Duodenal mucosa (tissue), 2 donors: ENCODE results near the gene TMEM209.
"Not testable (repeated sequence)": the region's sequence is repeated elsewhere in the genome, so short reads cannot be mapped to it uniquely, and the experiment has no call there.

Experiments
- H3K27ac ChIP-seq: one replicate; pipeline ENCODE4 v1.7.0; 2013; ENCODE audit warnings: low read depth, low read length
- H3K27me3 ChIP-seq, 2 donors: one replicate each; pipeline ENCODE4 v1.7.0; 2013; ENCODE audit warnings: low read length in 2 of 2, control low read depth in 1 of 2; ENCODE audit not compliant: insufficient read depth in 2 of 2, control insufficient read depth in 1 of 2
- H3K36me3 ChIP-seq, 2 donors: one replicate each; pipeline ENCODE4 v1.7.0; 2013; ENCODE audit warnings: low read length in 2 of 2, control low read depth in 1 of 2; ENCODE audit not compliant: insufficient read depth in 2 of 2, control insufficient read depth in 1 of 2
- H3K4me1 ChIP-seq, 2 donors: one replicate each; pipeline ENCODE4 v1.7.0; 2013; ENCODE audit warnings: low read length in 2 of 2, control low read depth in 1 of 2; ENCODE audit not compliant: insufficient read depth in 2 of 2, control insufficient read depth in 1 of 2
- H3K4me3 ChIP-seq, 2 donors: one replicate each; pipeline ENCODE4 v1.7.0; 2013; ENCODE audit warnings: low read length in 2 of 2, low read depth in 1 of 2
- H3K9ac ChIP-seq, 2 donors: one replicate each; pipeline ENCODE4 v1.7.0; 2013; ENCODE audit warnings: low read length in 2 of 2, low read depth in 1 of 2
- H3K9me3 ChIP-seq, 2 donors: one replicate each; pipeline ENCODE4 v1.7.0; 2013; ENCODE audit warnings: low read length in 2 of 2, control low read depth in 1 of 2; ENCODE audit not compliant: control insufficient read depth in 1 of 2

Gene TMEM209

GRCh38 chr7:130131191-130131834 lies 73.9 kb downstream of the TMEM209 start:
- Histone ChIP-seq H3K27ac (no peak overlapping the region), H3K36me3 (peaks cover 18 to 47% of the 10 kb centered on the region in 2 donors), H3K9ac (no peak overlapping the region), H3K4me3 (no peak overlapping the region), H3K4me1 (peaks cover 13 to 15% of the 10 kb centered on the region in 2 donors), H3K9me3 (no peaks in the 10 kb centered on the region), H3K27me3 (no peaks in the 10 kb centered on the region)

- Histone ChIP-seq H3K9me3 (no peaks in the 10 kb centered on the region), H3K4me1 (peaks cover 13 to 15% of the 10 kb centered on the region in 2 donors), H3K27me3 (no peaks in the 10 kb centered on the region), H3K9ac (no peak overlapping the region), H3K36me3 (peaks cover 13 to 54% of the 10 kb centered on the region in 2 donors), H3K4me3 (no peak overlapping the region), H3K27ac (no peak overlapping the region)
Observed at GRCh38 chr7:130129011-130129411, 76.2 kb downstream of the TMEM209 start.

GRCh38 chr7:130127821-130128317 lies 77.3 kb downstream of the TMEM209 start:
- Histone ChIP-seq H3K27ac (no peak overlapping the region), H3K36me3 (peaks cover 12 to 54% of the 10 kb centered on the region in 2 donors), H3K9ac (no peak overlapping the region), H3K4me3 (no peak overlapping the region), H3K4me1 (peaks cover 14 to 20% of the 10 kb centered on the region in 2 donors), H3K9me3 (no peaks in the 10 kb centered on the region), H3K27me3 (no peaks in the 10 kb centered on the region)

GRCh38 chr7:130127404-130127803 lies 77.8 kb downstream of the TMEM209 start:
- Histone ChIP-seq H3K9ac (no peak overlapping the region), H3K4me3 (no peak overlapping the region), H3K27ac (no peak overlapping the region), H3K9me3 (no peaks in the 10 kb centered on the region), H3K4me1 (peaks cover 18 to 20% of the 10 kb centered on the region in 2 donors), H3K27me3 (no peaks in the 10 kb centered on the region), H3K36me3 (peaks cover 12 to 57% of the 10 kb centered on the region in 2 donors)

- not testable (repeated sequence) for H3K9ac ChIP-seq, H3K27ac ChIP-seq, H3K27me3 ChIP-seq, H3K9me3 ChIP-seq, H3K4me3 ChIP-seq
- peaks cover 17 to 58% of the 10 kb centered on the region in 2 donors for H3K36me3 ChIP-seq
- peaks cover 18 to 20% of the 10 kb centered on the region in 2 donors for H3K4me1 ChIP-seq
Observed at GRCh38 chr7:130126840-130127239, 78.4 kb downstream of the TMEM209 start.

- Histone ChIP-seq H3K4me1 (peaks cover 18 to 20% of the 10 kb centered on the region in 2 donors), H3K9ac (no peak overlapping the region), H3K27me3 (no peaks in the 10 kb centered on the region), H3K9me3 (no peaks in the 10 kb centered on the region), H3K4me3 (no peak overlapping the region), H3K36me3 (peaks cover 16 to 50% of the 10 kb centered on the region in 2 donors), H3K27ac (no peak overlapping the region)
Observed at GRCh38 chr7:130124711-130125110, 80.5 kb downstream of the TMEM209 start.

- no peak overlapping the region for H3K4me3 ChIP-seq
- no peak overlapping the region for H3K9ac ChIP-seq
- H3K4me1 ChIP-seq, result peaks cover 18 to 20% of the 10 kb centered on the region in 2 donors
- H3K9me3 ChIP-seq, result no peaks in the 10 kb centered on the region
- peaks cover 16 to 41% of the 10 kb centered on the region in 2 donors for H3K36me3 ChIP-seq
- no peak overlapping the region for H3K27ac ChIP-seq
- no peaks in the 10 kb centered on the region for H3K27me3 ChIP-seq
Observed at GRCh38 chr7:130123501-130123900, 81.7 kb downstream of the TMEM209 start.

GRCh38 chr7:130118801-130119200 lies 86.4 kb downstream of the TMEM209 start:
- Histone ChIP-seq H3K4me1 (peaks cover 14 to 16% of the 10 kb centered on the region in 2 donors), H3K4me3 (no peak overlapping the region), H3K27me3 (no peaks in the 10 kb centered on the region), H3K36me3 (peaks cover 16 to 20% of the 10 kb centered on the region in 2 donors), H3K9ac (no peak overlapping the region), H3K9me3 (no peaks in the 10 kb centered on the region), H3K27ac (no peak overlapping the region)

GRCh38 chr7:130118294-130118693 lies 86.9 kb downstream of the TMEM209 start:
- Histone ChIP-seq H3K36me3 (peaks cover 16 to 20% of the 10 kb centered on the region in 2 donors), H3K27ac (no peak overlapping the region), H3K27me3 (no peaks in the 10 kb centered on the region), H3K9me3 (no peaks in the 10 kb centered on the region), H3K4me3 (no peak overlapping the region), H3K9ac (no peak overlapping the region), H3K4me1 (peaks cover 17 to 19% of the 10 kb centered on the region in 2 donors)

GRCh38 chr7:130114776-130115175 lies 90.4 kb downstream of the TMEM209 start:
- H3K36me3 ChIP-seq, result no peaks in the 10 kb centered on the region
- no peaks in the 10 kb centered on the region for H3K27me3 ChIP-seq
- H3K4me1 ChIP-seq, result peaks cover 23 to 30% of the 10 kb centered on the region in 2 donors
- H3K4me3 ChIP-seq, result no peak overlapping the region
- H3K9me3 ChIP-seq, result no peaks in the 10 kb centered on the region
- H3K9ac ChIP-seq, result no peak overlapping the region
- no peak overlapping the region for H3K27ac ChIP-seq
